Hepatocyte (in vitro differentiated cells): ENCODE measurements around the gene MSRB1. TPM values are rescaled to one million over a fixed set of nuclear protein-coding genes. Genes with fewer than 3 reads are reported as not detected.
A peak's percentile ranks its signal among the peaks of the same experiment; 100 is the strongest.

Experiments
- DNase-seq: peaks from one replicate; pipeline ENCODE4 v3.0.0-alpha.2; 2016; ENCODE audit warnings: low spot score
- H2AFZ ChIP-seq: fragments of 200-600 bp; sonication (generic); 2 replicates; pipeline ENCODE4 v1.6.0; 2016; ENCODE audit warnings: antibody characterized with exemption, mild to moderate bottlenecking
- H3K27ac ChIP-seq: fragments of 200-600 bp; sonication (generic); 2 replicates; pipeline ENCODE4 v1.5.1; 2016; ENCODE audit warnings: mild to moderate bottlenecking
- H3K27me3 ChIP-seq: fragments of 200-600 bp; sonication (generic); 2 replicates; pipeline ENCODE4 v1.6.1; 2016
- H3K36me3 ChIP-seq: fragments of 200-600 bp; sonication (generic); replicated peaks from 2 replicates; pipeline ENCODE4 v1.5.1; 2016; ENCODE audit warnings: low read depth; ENCODE audit not compliant: insufficient read depth
- H3K4me1 ChIP-seq: fragments of 200-600 bp; sonication (generic); 2 replicates; pipeline ENCODE4 v1.5.1; 2016; ENCODE audit warnings: mild to moderate bottlenecking, moderate library complexity; ENCODE audit not compliant: insufficient read depth
- H3K4me2 ChIP-seq: fragments of 200-600 bp; sonication (generic); 2 replicates; pipeline ENCODE4 v1.6.0; 2016
- H3K4me3 ChIP-seq: fragments of 200-600 bp; sonication (generic); 2 replicates; pipeline ENCODE4 v1.5.1; 2016; ENCODE audit warnings: mild to moderate bottlenecking
- H3K79me2 ChIP-seq: fragments of 200-600 bp; sonication (generic); 2 replicates; pipeline ENCODE4 v1.6.0; 2017; ENCODE audit warnings: mild to moderate bottlenecking
- H3K9me2 ChIP-seq: fragments of 200-600 bp; sonication (generic); replicated peaks from 2 replicates; pipeline ENCODE4 v1.6.0; 2017; ENCODE audit warnings: mild to moderate bottlenecking; ENCODE audit not compliant: insufficient read depth
- H3K9me3 ChIP-seq: fragments of 200-600 bp; sonication (generic); 2 replicates; pipeline ENCODE4 v1.5.1; 2016; ENCODE audit warnings: low read depth, mild to moderate bottlenecking
- H4K20me1 ChIP-seq: fragments of 200-600 bp; sonication (generic); 2 replicates; pipeline ENCODE4 v1.6.0; 2016; ENCODE audit warnings: mild to moderate bottlenecking; ENCODE audit not compliant: insufficient read depth, poor library complexity, severe bottlenecking
- EZH2 ChIP-seq: fragments of 200-600 bp; sonication (generic); IDR thresholded peaks from 2 replicates; pipeline ENCODE4 v1.6.1; 2016; ENCODE audit warnings: antibody characterized with exemption, mild to moderate bottlenecking, borderline replicate concordance
- EZH2phosphoT487 ChIP-seq: fragments of 200-600 bp; sonication (generic); IDR thresholded peaks from one replicate; pipeline ENCODE4 v1.6.1; 2018; ENCODE audit warnings: antibody characterized with exemption, mild to moderate bottlenecking, low read depth, moderate library complexity; ENCODE audit not compliant: unreplicated experiment, severe bottlenecking
- WGBS: methylation state at CpG from one replicate; pipeline ENCODE4 v1.1.6; 2016; ENCODE audit warnings: low lambda C conversion rate; ENCODE audit errors: missing lambda C conversion rate; 5-methylcytosine and 5-hydroxymethylcytosine counted together
- polyA plus RNA-seq: library from polyadenylated mRNA; unstranded; fragments of >200 nt; fragmentation: Nextera tagmentation; extraction: Ambion mirVana; gene quantifications from 2 replicates; pipeline ENCODE4 v1.2.1, GENCODE V29; 2016
- total RNA-seq: library from RNA; depleted of rRNA; stranded (reverse); fragments of >200 nt; gene quantifications from 2 replicates; pipeline ENCODE4 v1.2.3, GENCODE V29; 2014
- TF ChIP-seq, protein P1 (sequence below): fragments of 200-600 bp; sonication (generic); IDR thresholded peaks from 2 replicates; pipeline ENCODE4 v1.5.1; 2016; ENCODE audit warnings: antibody characterized with exemption, mild to moderate bottlenecking; ENCODE audit not compliant: poor library complexity

The MSRB1 gene
- total and polyA plus RNA-seq, 2 experiments from 2014 or later: 31.3 to 62.4 TPM

DNA sequence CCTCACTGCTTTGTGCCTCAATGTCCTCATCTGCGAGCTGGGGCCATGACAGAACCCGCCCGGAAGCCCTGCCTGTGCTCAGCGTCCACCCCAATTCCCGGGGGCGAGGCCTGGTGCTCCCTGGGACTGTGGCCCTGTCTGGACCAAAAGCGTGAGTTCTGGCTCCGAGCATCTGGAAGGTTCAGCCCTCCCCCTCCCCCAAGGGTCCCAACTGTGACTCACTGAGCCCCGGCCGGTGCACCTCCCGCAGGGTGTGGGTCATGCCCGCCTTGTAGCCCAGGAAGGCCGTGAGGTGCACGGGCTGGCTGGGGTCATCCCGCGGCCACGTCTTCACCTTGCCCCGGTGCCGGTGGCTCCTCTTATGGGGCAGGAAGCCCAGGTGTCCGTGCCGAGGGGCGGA is 10.7 kb upstream of the MSRB1 start:
- Histone ChIP-seq H3K27ac (no peak overlapping the region), H3K4me3 (no peak overlapping the region), H3K27me3 (no peaks in the 10 kb centered on the region), H3K36me3 (no peaks in the 10 kb centered on the region), H4K20me1 (no peaks in the 10 kb centered on the region), H3K9me3 (no peaks in the 10 kb centered on the region), H3K9me2 (no peaks in the 10 kb centered on the region), H3K79me2 (no peaks in the 10 kb centered on the region), H3K4me1 (no peaks in the 10 kb centered on the region), H2AFZ (no peak overlapping the region), H3K4me2 (no peak overlapping the region)
- WGBS: 97% methylated on average over 22 of the region's 22 CpGs
- peak; percentile 3 for DNase-seq
- TF ChIP-seq EZH2phosphoT487 (no peak), EZH2 (no peak)
- TF ChIP-seq, protein P1, sequence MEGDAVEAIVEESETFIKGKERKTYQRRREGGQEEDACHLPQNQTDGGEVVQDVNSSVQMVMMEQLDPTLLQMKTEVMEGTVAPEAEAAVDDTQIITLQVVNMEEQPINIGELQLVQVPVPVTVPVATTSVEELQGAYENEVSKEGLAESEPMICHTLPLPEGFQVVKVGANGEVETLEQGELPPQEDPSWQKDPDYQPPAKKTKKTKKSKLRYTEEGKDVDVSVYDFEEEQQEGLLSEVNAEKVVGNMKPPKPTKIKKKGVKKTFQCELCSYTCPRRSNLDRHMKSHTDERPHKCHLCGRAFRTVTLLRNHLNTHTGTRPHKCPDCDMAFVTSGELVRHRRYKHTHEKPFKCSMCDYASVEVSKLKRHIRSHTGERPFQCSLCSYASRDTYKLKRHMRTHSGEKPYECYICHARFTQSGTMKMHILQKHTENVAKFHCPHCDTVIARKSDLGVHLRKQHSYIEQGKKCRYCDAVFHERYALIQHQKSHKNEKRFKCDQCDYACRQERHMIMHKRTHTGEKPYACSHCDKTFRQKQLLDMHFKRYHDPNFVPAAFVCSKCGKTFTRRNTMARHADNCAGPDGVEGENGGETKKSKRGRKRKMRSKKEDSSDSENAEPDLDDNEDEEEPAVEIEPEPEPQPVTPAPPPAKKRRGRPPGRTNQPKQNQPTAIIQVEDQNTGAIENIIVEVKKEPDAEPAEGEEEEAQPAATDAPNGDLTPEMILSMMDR: no peak

DNA sequence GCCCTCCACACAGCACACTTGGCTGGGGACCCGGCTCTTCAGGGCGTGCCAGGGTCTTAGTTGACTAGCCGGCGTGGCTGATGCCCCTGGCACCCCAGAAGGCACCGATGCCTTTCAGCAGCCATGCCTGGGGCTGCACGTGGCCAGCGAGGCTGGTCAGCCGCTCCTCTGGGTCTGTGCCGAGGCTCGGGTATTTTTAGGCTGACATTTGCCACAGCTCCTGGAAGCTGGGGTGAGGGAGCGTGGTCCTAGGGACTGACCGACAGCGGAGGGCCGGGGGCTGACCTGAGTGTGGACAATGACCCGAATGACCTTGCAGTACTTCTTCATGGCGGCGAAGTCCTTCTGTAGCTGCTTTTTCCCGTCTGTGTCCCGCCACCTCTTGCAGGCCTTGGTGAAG is 7.6 kb upstream of the MSRB1 start:
- Histone ChIP-seq H3K79me2 (no peaks in the 10 kb centered on the region), H3K9me3 (no peaks in the 10 kb centered on the region), H3K4me2 (no peak overlapping the region), H3K4me1 (no peaks in the 10 kb centered on the region), H2AFZ (no peak overlapping the region), H3K27me3 (no peaks in the 10 kb centered on the region), H3K9me2 (no peaks in the 10 kb centered on the region), H3K27ac (no peak overlapping the region), H4K20me1 (no peaks in the 10 kb centered on the region), H3K4me3 (no peak overlapping the region), H3K36me3 (no peaks in the 10 kb centered on the region)
- DNase-seq: no peak
- TF ChIP-seq, protein P1: no peak
- WGBS: 95% methylated on average over 19 of the region's 19 CpGs

DNA sequence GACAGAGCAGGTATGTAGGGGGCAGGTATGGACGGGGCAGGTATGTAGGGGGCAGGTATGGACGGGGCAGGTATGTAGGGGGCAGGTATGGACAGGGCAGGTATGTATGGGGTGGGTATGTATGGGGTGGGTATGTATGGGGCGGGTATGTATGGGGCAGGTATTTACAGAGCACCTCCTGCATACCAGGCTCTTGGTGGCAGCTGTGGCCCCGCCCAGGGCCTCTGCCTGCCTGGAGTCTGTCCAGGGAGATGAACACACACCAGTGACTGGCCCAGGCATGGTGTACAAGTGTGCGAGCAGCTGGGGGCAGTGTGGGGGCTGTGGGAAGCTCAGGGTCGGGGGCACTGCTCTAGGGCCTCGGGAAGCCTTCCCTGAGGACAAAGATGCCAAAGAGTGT is 7.0 kb upstream of the MSRB1 start:
- WGBS: 92% methylated on average over 4 of the region's 7 CpGs
- Histone ChIP-seq H3K9me2 (no peaks in the 10 kb centered on the region), H2AFZ (no peak overlapping the region), H3K27me3 (no peaks in the 10 kb centered on the region), H3K9me3 (no peaks in the 10 kb centered on the region), H3K4me3 (no peak overlapping the region), H3K27ac (no peak overlapping the region), H3K4me2 (no peak overlapping the region), H3K79me2 (no peaks in the 10 kb centered on the region), H3K36me3 (no peaks in the 10 kb centered on the region), H3K4me1 (no peaks in the 10 kb centered on the region), H4K20me1 (no peaks in the 10 kb centered on the region)
- no peak for DNase-seq
- TF ChIP-seq EZH2: no peak
- no peak for TF ChIP-seq EZH2phosphoT487

DNA sequence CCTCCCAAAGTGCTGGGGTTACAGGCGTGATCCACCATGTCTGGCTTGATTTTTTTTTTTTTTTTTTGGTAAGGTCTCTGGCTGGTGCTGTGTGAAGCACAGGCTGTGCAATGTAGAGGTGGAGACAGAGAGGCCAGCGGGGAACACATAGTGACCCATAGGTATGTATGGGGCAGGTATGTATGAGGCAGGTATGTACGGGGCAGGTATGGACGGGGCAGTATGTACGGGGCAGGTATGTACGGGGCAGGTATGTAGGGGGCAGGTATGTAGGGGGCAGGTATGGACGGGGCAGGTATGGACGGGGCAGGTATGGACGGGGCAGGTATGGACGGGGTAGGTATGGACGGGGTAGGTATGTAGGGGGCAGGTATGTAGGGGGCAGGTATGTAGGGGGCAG is 6.5 kb upstream of the MSRB1 start:
- 89% methylated on average over 6 of the region's 11 CpGs for WGBS
- Histone ChIP-seq H3K4me3 (no peak overlapping the region), H3K4me2 (no peak overlapping the region), H3K9me2 (no peaks in the 10 kb centered on the region), H3K27me3 (no peaks in the 10 kb centered on the region), H3K27ac (no peak overlapping the region), H4K20me1 (no peaks in the 10 kb centered on the region), H3K79me2 (no peaks in the 10 kb centered on the region), H3K4me1 (no peaks in the 10 kb centered on the region), H3K36me3 (no peaks in the 10 kb centered on the region), H2AFZ (no peak overlapping the region), H3K9me3 (no peaks in the 10 kb centered on the region)
- DNase-seq: no peak
- TF ChIP-seq EZH2 (no peak), EZH2phosphoT487 (no peak)
- TF ChIP-seq, protein P1: no peak
